ENCODE data around the gene APBA2.

GRCh38 chr15:29135702-29136646, 250.2 kb downstream of the APBA2 start:
- TF ChIP-seq, protein P1, sequence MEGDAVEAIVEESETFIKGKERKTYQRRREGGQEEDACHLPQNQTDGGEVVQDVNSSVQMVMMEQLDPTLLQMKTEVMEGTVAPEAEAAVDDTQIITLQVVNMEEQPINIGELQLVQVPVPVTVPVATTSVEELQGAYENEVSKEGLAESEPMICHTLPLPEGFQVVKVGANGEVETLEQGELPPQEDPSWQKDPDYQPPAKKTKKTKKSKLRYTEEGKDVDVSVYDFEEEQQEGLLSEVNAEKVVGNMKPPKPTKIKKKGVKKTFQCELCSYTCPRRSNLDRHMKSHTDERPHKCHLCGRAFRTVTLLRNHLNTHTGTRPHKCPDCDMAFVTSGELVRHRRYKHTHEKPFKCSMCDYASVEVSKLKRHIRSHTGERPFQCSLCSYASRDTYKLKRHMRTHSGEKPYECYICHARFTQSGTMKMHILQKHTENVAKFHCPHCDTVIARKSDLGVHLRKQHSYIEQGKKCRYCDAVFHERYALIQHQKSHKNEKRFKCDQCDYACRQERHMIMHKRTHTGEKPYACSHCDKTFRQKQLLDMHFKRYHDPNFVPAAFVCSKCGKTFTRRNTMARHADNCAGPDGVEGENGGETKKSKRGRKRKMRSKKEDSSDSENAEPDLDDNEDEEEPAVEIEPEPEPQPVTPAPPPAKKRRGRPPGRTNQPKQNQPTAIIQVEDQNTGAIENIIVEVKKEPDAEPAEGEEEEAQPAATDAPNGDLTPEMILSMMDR (IDR thresholded peaks at IDR 0.05), result no peak
- no peak for TF ChIP-seq POLR2A (IDR thresholded peaks at IDR 0.05)
